Stimulated activated effector memory CD8-positive, alpha-beta T cell treated with anti-CD3 and anti-CD28 coated beads, Interleukin-12 subunit alpha, Interleukin-12 subunit beta, amount 100 ng/mL, for 72 hours (primary cell): ENCODE measurements around the gene SEMA3G.

Source experiments
- ATAC-seq: fragments of 150-1000 bp; cut with Tn5 transposase; 2 replicates; pipeline ENCODE4 v1.10.0; 2021
- DNase-seq, 2 donors: peaks; one replicate each; pipeline ENCODE4 v3.0.0; 2021 to 2022; ENCODE audit warnings: low spot score in 2 of 2
- H3K27ac Mint-ChIP-seq: one replicate; pipeline ENCODE4 v1.8.0; 2022; ENCODE audit warnings: mild to moderate bottlenecking, mixed read lengths
- H3K36me3 Mint-ChIP-seq: one replicate; pipeline ENCODE4 v1.8.0; 2022; ENCODE audit warnings: mild to moderate bottlenecking, mixed read lengths
- H3K4me1 Mint-ChIP-seq: one replicate; pipeline ENCODE4 v1.8.0; 2022; ENCODE audit warnings: mixed read lengths
- H3K4me3 Mint-ChIP-seq: one replicate; pipeline ENCODE4 v1.8.0; 2022; ENCODE audit warnings: mild to moderate bottlenecking, mixed read lengths
- H3K9me3 Mint-ChIP-seq: one replicate; pipeline ENCODE4 v1.8.0; 2022; ENCODE audit warnings: mixed read lengths

Gene SEMA3G

GRCh38 chr3:52393131-52393807, 51.6 kb downstream of the SEMA3G start:
- Mint-ChIP-seq H3K27ac (no peak overlapping the region), H3K36me3 (peaks cover 26% of the 10 kb centered on the region), H3K4me3 (no peak overlapping the region), H3K4me1 (no peaks in the 10 kb centered on the region), H3K9me3 (no peaks in the 10 kb centered on the region)
- ATAC-seq, result no peak
- no peak for DNase-seq

- Mint-ChIP-seq H3K4me3 (no peak overlapping the region), H3K27ac (peak overlapping the region; percentile 78), H3K9me3 (no peaks in the 10 kb centered on the region), H3K36me3 (peaks cover 24% of the 10 kb centered on the region), H3K4me1 (no peaks in the 10 kb centered on the region)
- ATAC-seq (no peak), DNase-seq (no peak)
Measured at GRCh38 chr3:52392216-52392930, 52.5 kb downstream of the SEMA3G start.

- H3K36me3 Mint-ChIP-seq, result peaks cover 24% of the 10 kb centered on the region
- DNase-seq (no peak), ATAC-seq (no peak)
- H3K4me1 Mint-ChIP-seq, result no peaks in the 10 kb centered on the region
- H3K4me3 Mint-ChIP-seq, result no peak overlapping the region
- no peaks in the 10 kb centered on the region for H3K9me3 Mint-ChIP-seq
- H3K27ac Mint-ChIP-seq, result peak overlapping the region; percentile 78
Measured at GRCh38 chr3:52391096-52391495, 53.8 kb downstream of the SEMA3G start.

- no peak overlapping the region for H3K4me3 Mint-ChIP-seq
- ATAC-seq, result no peak
Measured at GRCh38 chr3:52388933-52389332, 56.0 kb downstream of the SEMA3G start.

GRCh38 chr3:52388348-52388821, 56.5 kb downstream of the SEMA3G start:
- Mint-ChIP-seq H3K4me3 (no peak overlapping the region), H3K27ac (no peak overlapping the region), H3K4me1 (no peaks in the 10 kb centered on the region), H3K9me3 (no peaks in the 10 kb centered on the region), H3K36me3 (peaks cover 15% of the 10 kb centered on the region)
- DNase-seq, result no peak
- no peak for ATAC-seq

More at GRCh38 chr3:52388933-52389332, 56.0 kb downstream of the SEMA3G start:
- Mint-ChIP-seq H3K9me3 (no peaks in the 10 kb centered on the region), H3K36me3 (peaks cover 18% of the 10 kb centered on the region), H3K27ac (no peak overlapping the region), H3K4me1 (no peaks in the 10 kb centered on the region)
- DNase-seq, result no peak

- no peak for ATAC-seq
- H3K4me3 Mint-ChIP-seq, result no peak overlapping the region
- no peak for DNase-seq
- no peaks in the 10 kb centered on the region for H3K4me1 Mint-ChIP-seq
- peaks cover 11% of the 10 kb centered on the region for H3K36me3 Mint-ChIP-seq
- H3K27ac Mint-ChIP-seq, result peak overlapping the region; percentile 37
- no peaks in the 10 kb centered on the region for H3K9me3 Mint-ChIP-seq
Measured at GRCh38 chr3:52387481-52387880, 57.4 kb downstream of the SEMA3G start.

- Mint-ChIP-seq H3K9me3 (no peaks in the 10 kb centered on the region), H3K27ac (peak overlapping the region; percentile 45), H3K36me3 (no peaks in the 10 kb centered on the region), H3K4me3 (no peak overlapping the region), H3K4me1 (no peaks in the 10 kb centered on the region)
- DNase-seq (no peak), ATAC-seq (no peak)
Measured at GRCh38 chr3:52385157-52385556, 59.7 kb downstream of the SEMA3G start.

- Mint-ChIP-seq H3K4me3 (no peak overlapping the region), H3K9me3 (no peaks in the 10 kb centered on the region), H3K27ac (no peak overlapping the region), H3K4me1 (peaks cover 3% of the 10 kb centered on the region), H3K36me3 (no peaks in the 10 kb centered on the region)
- no peak for ATAC-seq
- no peak for DNase-seq
Measured at GRCh38 chr3:52384019-52384761, 60.7 kb downstream of the SEMA3G start.

- Mint-ChIP-seq H3K9me3 (no peaks in the 10 kb centered on the region), H3K4me3 (no peak overlapping the region), H3K27ac (no peak overlapping the region), H3K36me3 (no peaks in the 10 kb centered on the region), H3K4me1 (peaks cover 9% of the 10 kb centered on the region)
- DNase-seq, result no peak
- no peak for ATAC-seq
Measured at GRCh38 chr3:52383446-52383845, 61.5 kb downstream of the SEMA3G start.
